OCI-LY7 (cell line): ENCODE data around the gene MACROD2. TPM values are rescaled to one million over a fixed set of nuclear protein-coding genes. Genes with fewer than 3 reads are reported as not detected.

Source experiments
- BruUV-seq: library from RNA; stranded (reverse); fragments of 400-500 nt; replicated peaks from 2 replicates; lab custom pipeline; 2021; lab: Mats Ljungman, UMichigan
- CTCF ChIA-PET: fragments of 300-600 bp; sonication (Branson Sonifier 250); formaldehyde crosslinking; loops from one replicate; lab custom pipeline; 2022; ENCODE audit warnings: antibody characterized with exemption; ENCODE audit not compliant: unreplicated experiment; lab: Charles Lee
- POLR2A ChIA-PET: fragments of 300-600 bp; sonication (Branson Sonifier 250); formaldehyde crosslinking; loops from one replicate; lab custom pipeline; 2022; ENCODE audit warnings: antibody characterized with exemption; lab: Charles Lee
- DNase-seq: peaks from one replicate; pipeline ENCODE4 v3.0.0-alpha.2; 2015; ENCODE audit warnings: low spot score
- H2AFZ ChIP-seq: fragments of 200-600 bp; sonication (generic), shearing (Covaris generic); 2 replicates; pipeline ENCODE4 v1.6.1; 2014; ENCODE audit warnings: mild to moderate bottlenecking, antibody characterized with exemption, low read length, moderate library complexity
- H3K27ac ChIP-seq: fragments of 200-600 bp; sonication (generic); 2 replicates; pipeline ENCODE4 v1.5.1; 2014; ENCODE audit warnings: mixed run types, low read depth, mild to moderate bottlenecking, moderate library complexity, low read length, inconsistent platforms; ENCODE audit not compliant: poor library complexity, severe bottlenecking
- H3K36me3 ChIP-seq: fragments of 200-600 bp; sonication (generic); 2 replicates; pipeline ENCODE4 v1.6.1; 2014; ENCODE audit warnings: mild to moderate bottlenecking, antibody characterized with exemption, low read length, moderate library complexity, mixed read lengths; ENCODE audit not compliant: insufficient read depth
- H3K4me1 ChIP-seq: fragments of 200-600 bp; sonication (generic); 2 replicates; pipeline ENCODE4 v1.5.1; 2014; ENCODE audit warnings: mild to moderate bottlenecking, low read length; ENCODE audit not compliant: insufficient read depth, poor library complexity, severe bottlenecking
- H3K4me2 ChIP-seq: fragments of 200-600 bp; sonication (generic); 2 replicates; pipeline ENCODE4 v1.6.1; 2014; ENCODE audit warnings: mild to moderate bottlenecking, low read length
- H3K4me3 ChIP-seq: fragments of 200-600 bp; sonication (generic); 2 replicates; pipeline ENCODE4 v1.5.1; 2014; ENCODE audit warnings: mild to moderate bottlenecking, low read depth, low read length; ENCODE audit not compliant: poor library complexity, severe bottlenecking
- H3K79me2 ChIP-seq: fragments of 200-600 bp; sonication (generic); 2 replicates; pipeline ENCODE4 v1.6.1; 2016; ENCODE audit warnings: low read depth, mild to moderate bottlenecking, low read length, moderate library complexity, mixed read lengths; ENCODE audit not compliant: insufficient read depth
- H3K9me2 ChIP-seq: fragments of 200-600 bp; sonication (generic); 2 replicates; pipeline ENCODE4 v1.6.1; 2016; ENCODE audit warnings: mild to moderate bottlenecking, low read length, mixed read lengths; ENCODE audit not compliant: insufficient read depth
- H3K9me3 ChIP-seq: fragments of 200-600 bp; sonication (generic); 2 replicates; pipeline ENCODE4 v1.6.1; 2014; ENCODE audit warnings: mild to moderate bottlenecking, mixed run types, low read length, mixed read lengths
- H4K20me1 ChIP-seq: fragments of 200-600 bp; sonication (generic); 2 replicates; pipeline ENCODE4 v1.6.1; 2014; ENCODE audit warnings: mild to moderate bottlenecking, antibody characterized with exemption, low read length, moderate library complexity, mixed read lengths; ENCODE audit not compliant: insufficient read depth
- EZH2phosphoT487 ChIP-seq: fragments of 200-600 bp; sonication (generic); IDR thresholded peaks from 2 replicates; pipeline ENCODE4 v1.6.1; 2018; ENCODE audit warnings: low read depth, borderline replicate concordance, mild to moderate bottlenecking, mixed run types, antibody characterized with exemption, low read length, moderate library complexity, mixed read lengths
- intact Hi-C: fragments of 100-400 bp; cut with micrococcal nuclease; formaldehyde crosslinking; loops from one replicate; pipeline ENCODE4 v1.10.0; 2022; ENCODE audit not compliant: unreplicated experiment
- total RNA-seq, 2 experiments: library from RNA; depleted of rRNA in 1 of 2; stranded (reverse); fragments of >200 nt in 1 of 2; shearing (Covaris generic) in 1 of 2; gene quantifications; 2 replicates each; pipeline ENCODE4 v1.2.3, GENCODE V29; 2014 to 2022
- TF ChIP-seq, protein P1 (sequence below): fragments of 200-600 bp; sonication (generic); conservative IDR thresholded peaks from 2 replicates; pipeline ENCODE4 v1.5.1; 2014; ENCODE audit warnings: mild to moderate bottlenecking, antibody characterized with exemption, low read length, moderate library complexity, mixed read lengths

The MACROD2 gene
- total RNA-seq, 2 experiments from 2014 or later: 0.09 to 4.5 TPM

DNA sequence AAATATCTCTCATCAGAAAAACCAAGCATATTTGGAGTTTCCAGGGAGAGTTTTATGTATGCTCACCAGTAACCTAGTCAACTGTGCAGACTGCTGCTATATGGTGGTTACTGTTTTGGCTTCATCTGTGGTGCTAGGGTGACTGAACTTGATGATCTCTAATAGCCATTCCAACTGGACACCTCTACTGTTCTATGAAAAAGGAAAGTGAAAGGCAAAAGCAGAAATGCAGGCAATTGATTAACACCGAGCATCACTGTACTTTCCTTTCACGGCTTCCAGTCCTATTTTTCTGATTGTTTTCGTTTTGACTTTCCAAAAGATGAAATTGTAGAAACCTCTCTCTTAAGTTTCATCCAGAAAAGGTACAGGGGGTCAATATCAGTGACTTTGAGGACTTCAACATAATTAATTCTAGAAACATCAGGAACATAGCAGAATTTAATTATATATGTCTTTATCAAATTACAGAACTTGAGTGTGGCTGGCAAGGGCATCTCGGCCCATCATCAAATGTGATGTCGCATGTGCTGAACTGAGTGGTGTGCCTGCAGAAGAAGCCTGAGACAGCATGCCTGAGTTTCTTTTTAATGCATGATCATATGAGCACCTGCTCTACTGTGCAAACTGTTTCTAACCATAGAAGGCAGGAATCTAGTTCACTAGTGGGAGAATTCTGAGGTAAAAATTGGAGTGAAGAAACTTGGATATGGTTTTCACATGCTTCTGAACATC, 806.4 kb downstream of the MACROD2 start:
- H3K36me3 ChIP-seq: no peaks in the 10 kb centered on the region
- no peak for TF ChIP-seq EZH2phosphoT487
- TF ChIP-seq, protein P1, sequence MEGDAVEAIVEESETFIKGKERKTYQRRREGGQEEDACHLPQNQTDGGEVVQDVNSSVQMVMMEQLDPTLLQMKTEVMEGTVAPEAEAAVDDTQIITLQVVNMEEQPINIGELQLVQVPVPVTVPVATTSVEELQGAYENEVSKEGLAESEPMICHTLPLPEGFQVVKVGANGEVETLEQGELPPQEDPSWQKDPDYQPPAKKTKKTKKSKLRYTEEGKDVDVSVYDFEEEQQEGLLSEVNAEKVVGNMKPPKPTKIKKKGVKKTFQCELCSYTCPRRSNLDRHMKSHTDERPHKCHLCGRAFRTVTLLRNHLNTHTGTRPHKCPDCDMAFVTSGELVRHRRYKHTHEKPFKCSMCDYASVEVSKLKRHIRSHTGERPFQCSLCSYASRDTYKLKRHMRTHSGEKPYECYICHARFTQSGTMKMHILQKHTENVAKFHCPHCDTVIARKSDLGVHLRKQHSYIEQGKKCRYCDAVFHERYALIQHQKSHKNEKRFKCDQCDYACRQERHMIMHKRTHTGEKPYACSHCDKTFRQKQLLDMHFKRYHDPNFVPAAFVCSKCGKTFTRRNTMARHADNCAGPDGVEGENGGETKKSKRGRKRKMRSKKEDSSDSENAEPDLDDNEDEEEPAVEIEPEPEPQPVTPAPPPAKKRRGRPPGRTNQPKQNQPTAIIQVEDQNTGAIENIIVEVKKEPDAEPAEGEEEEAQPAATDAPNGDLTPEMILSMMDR: no peak
- POLR2A ChIA-PET: no interaction called here

DNA sequence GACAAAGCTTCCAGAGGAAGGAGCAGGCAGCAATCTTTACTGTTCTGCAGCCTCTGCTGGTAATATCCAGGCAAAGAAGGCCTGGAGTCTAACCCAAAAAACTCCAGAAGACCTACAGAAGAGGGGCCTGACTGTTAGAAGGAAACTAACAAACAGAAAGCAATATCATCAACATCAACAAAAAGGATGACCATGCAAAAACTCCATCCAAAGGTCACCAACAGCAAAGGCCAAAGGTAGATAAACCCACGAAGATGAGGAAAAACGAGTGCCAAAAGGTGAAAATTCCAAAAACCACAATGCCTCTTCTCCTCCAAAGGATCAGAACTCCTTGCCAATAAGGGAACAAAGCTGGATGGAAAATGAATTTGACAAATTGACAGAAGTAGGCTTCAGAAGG, 811.9 kb downstream of the MACROD2 start:
- POLR2A ChIA-PET: no interaction called here
- Histone ChIP-seq H2AFZ (no peak overlapping the region), H3K27ac (no peak overlapping the region), H3K4me2 (no peak overlapping the region), H3K4me3 (no peak overlapping the region), H3K9me3 (no peaks in the 10 kb centered on the region), H4K20me1 (no peaks in the 10 kb centered on the region), H3K4me1 (no peaks in the 10 kb centered on the region), H3K36me3 (no peaks in the 10 kb centered on the region), H3K9me2 (no peaks in the 10 kb centered on the region), H3K79me2 (no peaks in the 10 kb centered on the region)
- BruUV-seq: no TSS peak
- DNase-seq: no peak
- CTCF ChIA-PET: no interaction called here
- TF ChIP-seq, protein P1: no peak
- TF ChIP-seq EZH2phosphoT487: no peak
- intact Hi-C loops: no loop called here

More for the DNA sequence above, 806.4 kb downstream of the MACROD2 start:
- CTCF ChIA-PET: no interaction called here
- no TSS peak for BruUV-seq
- no peaks in the 10 kb centered on the region for H4K20me1 ChIP-seq
- H3K27ac ChIP-seq: no peak overlapping the region
- H3K9me3 ChIP-seq: no peaks in the 10 kb centered on the region
- H3K4me2 ChIP-seq: no peak overlapping the region
- no peaks in the 10 kb centered on the region for H3K79me2 ChIP-seq
- H3K9me2 ChIP-seq: no peaks in the 10 kb centered on the region
- intact Hi-C loops: no loop called here
- no peak overlapping the region for H2AFZ ChIP-seq
- no peak for DNase-seq
- H3K4me1 ChIP-seq: no peaks in the 10 kb centered on the region
- no peak overlapping the region for H3K4me3 ChIP-seq

DNA sequence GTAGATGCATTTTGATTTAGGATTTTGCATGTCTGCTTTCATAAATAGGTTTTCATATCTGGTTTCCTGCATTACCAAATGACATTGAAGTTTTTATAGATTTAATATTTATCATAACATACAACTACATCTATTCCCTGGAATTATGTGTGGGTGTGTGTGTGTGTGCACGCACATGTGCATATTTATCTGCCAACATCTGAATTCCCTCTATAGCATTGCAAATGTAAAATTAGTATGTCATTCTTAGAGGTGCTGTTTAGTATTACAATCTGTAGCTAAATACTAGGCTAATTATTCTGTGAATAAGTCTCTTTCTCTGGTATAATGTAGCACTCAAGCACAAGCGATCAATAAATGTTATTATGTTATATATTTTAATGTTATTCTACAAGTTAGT, 820.0 kb downstream of the MACROD2 start:
- Histone ChIP-seq H4K20me1 (no peaks in the 10 kb centered on the region), H2AFZ (no peak overlapping the region), H3K4me2 (no peak overlapping the region), H3K4me3 (no peak overlapping the region), H3K4me1 (no peaks in the 10 kb centered on the region), H3K9me2 (no peaks in the 10 kb centered on the region), H3K79me2 (no peaks in the 10 kb centered on the region), H3K36me3 (no peaks in the 10 kb centered on the region), H3K27ac (no peak overlapping the region), H3K9me3 (no peaks in the 10 kb centered on the region)
- ChIA-PET POLR2A (no interaction called here), CTCF (no interaction called here)
- TF ChIP-seq, protein P1: no peak
- TF ChIP-seq EZH2phosphoT487: no peak
- no TSS peak for BruUV-seq
- intact Hi-C loops: no loop called here
- no peak for DNase-seq
